ENCODE measurements around the gene NXNL1. TPM values are rescaled to one million over a fixed set of nuclear protein-coding genes. Genes with fewer than 3 reads are reported as not detected.

Gene NXNL1
- total and polyA plus RNA-seq, 2 of the 4 experiments (the other 2 are of a cell fraction), result not detected

GRCh38 chr19:17448131-17448967 is 12.4 kb downstream of the NXNL1 start, which contains the start of gene TMEM221 (continued):
- no peak for TF ChIP-seq USF2 (IDR thresholded peaks at IDR 0.05; ENCODE audit: low read depth, low read length)

- Histone ChIP-seq H3K4ac (ENCODE audit: low read depth, low read length) (no peak overlapping the region), H4K91ac (ENCODE audit: insufficient read depth, low read depth, low read length) (no peak overlapping the region), H2BK15ac (ENCODE audit: low read depth, low read length) (no peak overlapping the region), H3K27ac (ENCODE audit: insufficient read depth, low read length) (no peak overlapping the region), H3K9me3 (ENCODE audit: control insufficient read depth, insufficient read depth, low read length) (no peaks in the 10 kb centered on the region), H3K18ac (ENCODE audit: low read depth, low read length) (no peak overlapping the region), H4K20me1 (ENCODE audit: insufficient read depth, low read length) (no peaks in the 10 kb centered on the region; the same call in 1 of the 2 replicates), H2AK9ac (replicated peaks; ENCODE audit: low read depth, low read length, poor library complexity) (peak overlapping the region; percentile 55), H3K4me1 (ENCODE audit: control insufficient read depth, insufficient read depth, low read length) (no peaks in the 10 kb centered on the region), H3K9ac (ENCODE audit: low read depth, low read length) (no peak overlapping the region), H4K8ac (ENCODE audit: low read depth in 2 of 2, low read length in 2 of 2) (no peak overlapping the region), H2BK20ac (ENCODE audit: low read depth, low read length) (no peak overlapping the region), H3K27me3 (ENCODE audit: control insufficient read depth, insufficient read depth, low read length) (peaks cover 12% of the 10 kb centered on the region), H3K56ac (ENCODE audit: extremely low read depth, insufficient read depth, low read length) (no peak overlapping the region), H2BK120ac (ENCODE audit: low read depth, low read length) (no peak overlapping the region), H3K36me3 (ENCODE audit: control insufficient read depth, insufficient read depth, low read length) (no peaks in the 10 kb centered on the region), H4K5ac (ENCODE audit: low read depth, low read length) (no peak overlapping the region), H3K4me3 (ENCODE audit: insufficient read depth, low read depth, low read length) (peak overlapping the region; percentile 30; the same call in 1 of the 2 replicates), H3K23ac (ENCODE audit: low read depth, low read length) (no peak overlapping the region), H3K14ac (replicated peaks; ENCODE audit: low read depth, low read length) (no peak overlapping the region), H3K9me1 (ENCODE audit: insufficient read depth, low read length) (no peaks in the 10 kb centered on the region), H2BK5ac (ENCODE audit: low read depth, low read length, poor library complexity, severe bottlenecking) (no peak overlapping the region), H2AK5ac (ENCODE audit: low read depth, low read length) (no peak overlapping the region), H3K79me1 (ENCODE audit: low read depth in 1 of 2, low read length in 2 of 2) (no peaks in the 10 kb centered on the region), H2AFZ (replicated peaks; ENCODE audit: low read length, poor library complexity) (peak overlapping the region; percentile 80), H3K4me2 (ENCODE audit: low read depth, low read length) (peak overlapping the region; percentile 17; the same call in 1 of the 2 replicates)
- in situ Hi-C loops (cut with MboI; ENCODE audit: low sequenced_read_pairs) (no loop called here), dilution Hi-C loops (cut with HindIII; ENCODE audit: low sequenced_read_pairs, unreplicated experiment) (no loop called here), intact Hi-C loops (cut with micrococcal nuclease) (no loop called here)
- 90% methylated on average over 1 of the region's 5 CpGs; no CpG with 5 or more reads in 1 of the 2 experiments for WGBS, 2 experiments (ENCODE audit: extremely low coverage in 2 of 2, insufficient read length in 1 of 2)
- ChIA-PET POLR2A (ENCODE audit: unreplicated experiment) (no interaction called here), CTCF (interaction anchor here (0.7 kb wide), 1 partner anchor 19 kb away, joined by 3 read pairs; no protein-coding TSS in a partner anchor)
- no peak for ATAC-seq (ENCODE audit: low read depth)
- no peak for TF ChIP-seq SMC3 (IDR thresholded peaks at IDR 0.05; ENCODE audit: low read depth, low read length)
- TF ChIP-seq FOS (IDR thresholded peaks at IDR 0.05; ENCODE audit: low read depth, low read length), result no peak
- BruUV-seq (replicated peaks), result no TSS peak
- DNase-seq, result no peak
Measured at GRCh38 chr19:17447704-17448130, 13.0 kb downstream of the NXNL1 start.

All from IMR-90 (cell line).